Astrocyte of the cerebellum (primary cell): Measurements from ENCODE around the gene PGM2L1.
A peak's percentile ranks its signal among the peaks of the same experiment; 100 is the strongest.

Experiments
- DNase-seq: peaks from one replicate; pipeline ENCODE4 v3.0.0-alpha.2; 2011; ENCODE audit warnings: low read depth
- H3K4me3 ChIP-seq: 2 replicates; pipeline ENCODE4 v1.5.1; 2011; ENCODE audit warnings: mild to moderate bottlenecking, low read depth, low read length, moderate library complexity
- CTCF ChIP-seq: IDR thresholded peaks from 2 replicates; pipeline ENCODE4 v1.5.1; 2012; ENCODE audit warnings: low read length, low read depth, moderate library complexity, mild to moderate bottlenecking; ENCODE audit errors: missing control alignments
- in situ Hi-C: cut with HindIII; loops from 2 replicates; pipeline ENCODE4 v1.10.0; 2017; ENCODE audit warnings: low sequenced_read_pairs

The PGM2L1 gene

DNA sequence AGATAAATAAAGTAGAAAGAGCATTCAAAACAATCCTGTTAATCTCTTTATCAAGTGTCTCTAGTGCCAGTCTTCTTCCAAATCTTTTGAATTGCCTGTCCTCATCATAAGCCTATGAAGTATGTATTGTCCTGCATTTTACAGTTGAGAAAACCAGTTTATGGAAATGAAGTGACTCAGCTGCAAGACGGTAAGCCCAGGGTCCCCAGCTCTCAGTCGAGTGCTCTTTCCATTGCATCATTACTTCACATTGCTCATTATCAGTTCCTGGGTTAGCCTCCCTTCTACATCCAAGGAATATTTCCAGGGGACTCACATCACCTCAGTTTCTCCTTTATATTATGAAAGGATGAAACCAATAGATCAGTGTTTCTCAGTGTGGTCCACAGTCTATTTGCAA lies 77.7 kb downstream of the PGM2L1 start:
- TF ChIP-seq CTCF, result no peak
- H3K4me3 ChIP-seq, result no peak overlapping the region
- in situ Hi-C loops, result no loop called here
- DNase-seq, result no peak

DNA sequence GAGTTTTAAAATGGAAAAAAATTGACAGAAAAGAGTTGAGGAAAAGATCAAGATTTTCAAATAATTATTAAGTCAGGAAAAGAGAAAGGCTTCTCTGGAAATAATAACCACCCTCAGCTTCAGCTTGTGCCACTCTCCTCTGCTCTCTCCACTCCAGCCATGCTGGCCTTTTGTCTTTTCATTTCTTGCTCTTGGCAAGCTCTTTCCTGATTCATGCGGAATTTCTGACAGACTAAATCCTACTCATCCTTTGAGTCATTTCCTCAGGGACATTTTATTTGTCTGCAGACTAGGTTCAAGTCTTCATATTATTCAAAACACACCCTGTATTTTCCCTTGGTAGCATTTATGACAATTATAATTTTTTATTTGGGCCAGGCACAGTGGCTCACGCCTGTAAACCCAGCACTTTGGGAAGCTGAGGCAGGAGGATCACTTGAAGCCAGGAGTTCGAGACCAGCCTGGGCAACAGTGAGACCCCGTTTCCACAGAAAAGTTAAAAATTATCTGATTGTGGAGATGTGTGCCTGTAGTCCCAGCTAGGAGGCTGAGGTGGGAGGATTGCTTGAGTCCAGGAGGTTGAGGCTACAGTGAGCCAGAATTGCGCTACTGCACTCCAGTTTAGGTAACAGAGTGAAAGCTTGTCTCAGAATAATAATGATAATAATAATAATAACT lies 79.0 kb downstream of the PGM2L1 start:
- TF ChIP-seq CTCF, result no peak
- no peak overlapping the region for H3K4me3 ChIP-seq
- DNase-seq, result peak; percentile 51
- in situ Hi-C loops, result no loop called here

- in situ Hi-C loops, result no loop called here
- DNase-seq, result peak; percentile 89
- H3K4me3 ChIP-seq, result no peak overlapping the region
- peak; percentile 40 for TF ChIP-seq CTCF
Measured at GRCh38 chr11:74318241-74318932, 79.8 kb downstream of the PGM2L1 start.

DNA sequence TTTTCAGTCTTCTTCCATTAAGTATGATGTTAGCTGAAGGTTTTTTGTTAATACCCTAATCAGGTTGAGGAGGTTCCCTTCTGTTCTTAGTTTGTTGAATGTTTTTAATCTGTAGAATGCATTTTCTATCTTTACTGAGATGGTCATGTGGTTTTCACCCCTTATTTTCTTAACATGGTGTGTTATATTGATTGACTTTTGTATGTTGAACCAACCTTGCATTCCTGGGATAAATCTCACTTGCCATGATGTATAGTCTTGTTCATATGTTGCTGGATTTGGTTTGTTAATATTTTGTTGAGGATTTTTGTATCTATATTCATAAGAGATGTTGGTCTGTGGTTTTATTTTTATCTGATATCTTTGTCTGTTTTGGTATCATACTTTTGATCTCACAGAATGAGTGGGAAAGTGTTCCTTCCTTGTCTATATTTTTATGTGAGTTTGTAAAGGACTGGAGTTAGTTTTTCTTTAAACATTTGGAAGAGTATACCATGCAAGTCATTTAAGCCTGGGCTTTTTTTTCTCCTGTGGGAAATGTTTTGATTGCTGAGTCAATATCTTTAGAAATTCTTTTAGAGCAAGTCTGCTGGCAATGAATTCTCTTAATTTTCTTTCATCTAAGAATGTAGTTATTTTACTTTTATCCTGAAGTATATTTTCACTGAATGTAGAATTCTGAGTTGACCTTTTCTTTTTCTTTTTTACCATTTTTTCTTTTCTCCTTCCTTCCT lies 81.3 kb downstream of the PGM2L1 start:
- DNase-seq, result no peak
- no peak for TF ChIP-seq CTCF

GRCh38 chr11:74312326-74312725 lies 85.9 kb downstream of the PGM2L1 start:
- H3K4me3 ChIP-seq, result no peak overlapping the region
- no peak for DNase-seq
- no peak for TF ChIP-seq CTCF
- in situ Hi-C loops, result no loop called here

More for the DNA sequence above, 81.3 kb downstream of the PGM2L1 start:
- no peak overlapping the region for H3K4me3 ChIP-seq
- in situ Hi-C loops, result no loop called here

GRCh38 chr11:74311352-74311926 lies 86.8 kb downstream of the PGM2L1 start, which contains the start of gene P4HA3:
TSS of gene P4HA3 (minus strand) at chr11:74311640. CDS start at chr11:74311611, 29 bp downstream.
- H3K4me3 ChIP-seq, result peak within 1 kb of the TSS; percentile 49
- DNase-seq, result no peak
- in situ Hi-C loops, result no loop called here
- TF ChIP-seq CTCF, result no peak
